RWPE2 (cell line): ENCODE measurements around the gene CROCC2.

Source experiments
- ATAC-seq: fragments of 200-7000 bp; cut with Tn5 transposase; 3 replicates; pipeline ENCODE4 v1.9.1; 2021; ENCODE audit warnings: low read depth
- DNase-seq: peaks from one replicate; pipeline ENCODE4 v3.0.0-alpha.2; 2020; ENCODE audit warnings: low spot score
- H3K27ac ChIP-seq: fragments of 450-650 bp; 2 replicates; pipeline ENCODE4 v1.5.1; 2017; ENCODE audit warnings: mild to moderate bottlenecking; ENCODE audit not compliant: poor library complexity, severe bottlenecking
- H3K27me3 ChIP-seq: fragments of 250-450 bp; sonication (Bioruptor Pico); 2 replicates; pipeline ENCODE4 v1.5.1; 2021; ENCODE audit warnings: mild to moderate bottlenecking, moderate library complexity; ENCODE audit not compliant: insufficient read depth, poor library complexity, severe bottlenecking
- H3K36me3 ChIP-seq: fragments of 250-450 bp; sonication (Bioruptor Pico); 2 replicates; pipeline ENCODE4 v1.5.1; 2020; ENCODE audit warnings: low read depth, mild to moderate bottlenecking, moderate library complexity
- H3K4me1 ChIP-seq: fragments of 250-450 bp; sonication (Bioruptor Pico); 2 replicates; pipeline ENCODE4 v1.5.1; 2021; ENCODE audit warnings: mild to moderate bottlenecking, moderate library complexity; ENCODE audit not compliant: insufficient read depth, poor library complexity, severe bottlenecking
- H3K4me3 ChIP-seq: fragments of 250-450 bp; sonication (Bioruptor Pico); 2 replicates; pipeline ENCODE4 v1.5.1; 2021; ENCODE audit warnings: mild to moderate bottlenecking, moderate library complexity; ENCODE audit not compliant: severe bottlenecking
- H3K9me3 ChIP-seq: fragments of 250-450 bp; sonication (Bioruptor Pico); 2 replicates; pipeline ENCODE4 v1.5.1; 2021; ENCODE audit warnings: mild to moderate bottlenecking, moderate library complexity; ENCODE audit not compliant: severe bottlenecking
- CTCF ChIP-seq: fragments of 450-650 bp; IDR thresholded peaks from one replicate; pipeline ENCODE4 v1.5.1; 2017; ENCODE audit warnings: mild to moderate bottlenecking, moderate library complexity; ENCODE audit not compliant: poor library complexity, severe bottlenecking

The CROCC2 gene

GRCh38 chr2:240966906-240967680, 61.0 kb downstream of the CROCC2 start:
- no peak for TF ChIP-seq CTCF

DNA sequence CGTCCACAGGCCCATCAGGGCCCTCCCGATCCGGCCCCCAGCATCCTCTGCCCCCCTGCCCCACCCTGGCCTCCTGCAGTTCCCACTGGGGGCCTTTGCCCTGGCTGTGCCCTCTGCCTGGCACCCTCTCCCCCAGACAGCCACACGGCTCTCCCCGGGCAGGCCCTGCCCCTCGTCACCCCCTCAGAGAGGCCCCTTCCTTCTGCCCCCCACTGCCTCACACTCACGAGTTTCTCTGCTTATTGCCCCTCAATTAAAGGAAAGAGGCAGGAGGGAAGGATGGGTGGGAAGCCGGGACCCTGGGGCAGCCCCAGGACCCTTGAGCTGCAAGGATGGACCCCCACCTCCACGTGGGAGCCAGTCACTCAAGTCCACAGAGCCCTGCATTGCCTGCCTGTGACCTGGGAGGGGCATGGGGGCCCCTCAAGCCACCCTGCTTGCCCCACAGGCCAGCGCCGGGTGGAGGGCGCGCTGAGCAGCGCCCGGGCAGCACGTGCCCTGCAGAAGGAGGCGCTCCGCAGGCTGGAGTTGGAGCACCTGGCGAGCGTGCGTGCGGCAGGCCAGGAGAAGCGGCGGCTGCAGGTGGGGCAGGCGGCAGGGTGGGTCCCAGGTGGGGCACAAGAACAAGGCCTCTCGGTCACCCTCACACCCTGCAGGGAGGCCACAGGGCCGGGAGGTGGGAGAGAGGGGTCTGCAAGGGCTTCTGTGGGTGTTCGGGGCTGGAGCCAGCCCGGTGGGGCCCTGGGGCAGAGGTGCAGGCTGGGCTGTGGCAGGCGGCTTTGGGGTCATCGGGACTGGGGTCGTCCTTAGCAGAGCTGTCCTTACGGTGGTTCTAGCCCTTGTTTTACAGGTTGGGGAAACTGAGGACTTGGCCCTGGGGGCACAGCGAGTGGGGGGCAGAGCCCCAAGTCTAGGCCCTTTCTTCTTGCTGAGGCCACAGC, 61.8 kb downstream of the CROCC2 start:
- no peak for DNase-seq
- ATAC-seq, result no peak
- Histone ChIP-seq H3K4me3 (no peak overlapping the region), H3K4me1 (peaks cover 2% of the 10 kb centered on the region), H3K9me3 (no peaks in the 10 kb centered on the region), H3K27ac (no peak overlapping the region), H3K27me3 (no peaks in the 10 kb centered on the region), H3K36me3 (no peaks in the 10 kb centered on the region)
- no peak for TF ChIP-seq CTCF

More at GRCh38 chr2:240966906-240967680, 61.0 kb downstream of the CROCC2 start:
- Histone ChIP-seq H3K4me3 (no peak overlapping the region), H3K36me3 (no peaks in the 10 kb centered on the region), H3K9me3 (no peaks in the 10 kb centered on the region), H3K27ac (no peak overlapping the region), H3K27me3 (no peaks in the 10 kb centered on the region), H3K4me1 (no peaks in the 10 kb centered on the region)
- DNase-seq (peak; percentile 58), ATAC-seq (no peak)

GRCh38 chr2:240968731-240969624, 62.8 kb downstream of the CROCC2 start:
- peaks cover 5% of the 10 kb centered on the region for H3K4me1 ChIP-seq
- DNase-seq (no peak), ATAC-seq (no peak)
- H3K27ac ChIP-seq, result no peak overlapping the region
- H3K27me3 ChIP-seq, result no peaks in the 10 kb centered on the region
- H3K4me3 ChIP-seq, result no peak overlapping the region
- no peak for TF ChIP-seq CTCF
- no peaks in the 10 kb centered on the region for H3K9me3 ChIP-seq
- no peaks in the 10 kb centered on the region for H3K36me3 ChIP-seq

DNA sequence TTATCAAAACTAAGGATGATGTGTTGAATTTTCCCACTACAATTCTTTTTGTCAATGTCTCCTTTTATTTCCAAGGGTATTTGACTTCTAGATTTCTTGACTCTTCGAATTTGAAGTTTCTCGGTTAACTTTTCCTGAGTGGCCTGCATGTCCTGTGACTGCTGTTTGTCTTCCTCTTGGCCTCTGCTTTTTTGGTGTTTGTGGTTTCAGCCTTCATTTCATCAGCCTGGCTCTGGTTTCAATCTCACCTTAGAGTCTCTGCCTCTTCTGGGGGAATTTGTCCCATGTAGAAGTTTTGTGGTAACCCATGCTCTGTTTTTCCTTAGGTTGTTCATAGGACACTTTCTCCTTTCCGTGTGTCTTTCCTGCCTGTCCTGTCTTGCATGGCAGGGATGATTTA, 64.0 kb downstream of the CROCC2 start:
- H3K36me3 ChIP-seq, result no peaks in the 10 kb centered on the region
- H3K9me3 ChIP-seq, result no peaks in the 10 kb centered on the region
- DNase-seq (no peak), ATAC-seq (no peak)
- no peak overlapping the region for H3K4me3 ChIP-seq
- H3K4me1 ChIP-seq, result peaks cover 5% of the 10 kb centered on the region
- H3K27me3 ChIP-seq, result peaks cover 4% of the 10 kb centered on the region
- no peak overlapping the region for H3K27ac ChIP-seq
- TF ChIP-seq CTCF, result no peak
